LNCaP clone FGC (cell line): ENCODE data around the gene STAT1.
A peak's percentile ranks its signal among the peaks of the same experiment; 100 is the strongest.

Experiments used
- DNase-seq: peaks from one replicate; pipeline ENCODE4 v3.0.0-alpha.2; 2011; ENCODE audit warnings: low read depth
- H3K4me3 ChIP-seq: 2 replicates; pipeline ENCODE4 v1.5.1; 2011; ENCODE audit warnings: mild to moderate bottlenecking, low read depth, low read length, control low read depth
- TF ChIP-seq, protein P1 (sequence below): IDR thresholded peaks from 2 replicates; pipeline ENCODE4 v1.5.1; 2012; ENCODE audit warnings: mild to moderate bottlenecking; ENCODE audit not compliant: control insufficient read depth, insufficient read depth; ENCODE audit errors: extremely low read depth

The STAT1 gene

DNA sequence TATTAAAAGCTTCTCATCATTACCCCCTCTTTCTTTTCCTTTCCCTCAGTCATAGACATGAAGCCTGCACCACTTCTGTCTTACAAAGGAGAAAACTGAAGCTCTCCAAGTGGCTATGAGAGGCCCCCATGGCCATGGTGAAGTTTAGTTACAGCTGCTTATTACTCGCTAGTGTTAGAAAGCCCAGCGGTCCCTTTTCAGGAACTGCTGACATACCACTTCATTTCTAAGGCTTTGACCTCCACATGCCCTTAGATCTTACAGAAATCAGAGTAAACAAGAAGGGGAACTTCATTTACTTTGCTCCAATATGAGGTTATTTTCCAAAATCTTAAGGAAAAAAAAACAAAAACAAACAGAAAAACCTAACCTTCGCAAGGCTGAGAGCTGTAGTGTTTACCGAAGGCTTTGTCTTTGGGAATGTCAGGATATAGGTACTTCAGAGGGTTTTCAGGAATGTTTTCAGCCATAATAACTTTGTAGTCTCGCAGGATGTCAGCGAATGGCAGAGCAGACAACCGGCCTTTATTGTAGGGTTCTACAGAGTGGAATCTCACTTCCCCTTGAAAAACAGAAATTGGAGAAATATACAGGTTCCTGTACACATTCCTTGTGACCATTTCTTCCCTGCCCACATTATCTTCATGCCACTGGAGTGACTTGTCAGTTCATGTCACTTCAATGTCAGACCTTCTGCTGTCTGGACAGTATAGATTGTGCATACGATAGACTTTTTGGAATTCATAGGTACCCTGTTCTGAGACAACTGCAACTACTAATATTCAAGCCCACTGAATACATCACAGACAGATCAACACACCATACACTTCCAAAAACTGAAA, 18.8 kb upstream of the STAT1 start:
- TF ChIP-seq, protein P1, sequence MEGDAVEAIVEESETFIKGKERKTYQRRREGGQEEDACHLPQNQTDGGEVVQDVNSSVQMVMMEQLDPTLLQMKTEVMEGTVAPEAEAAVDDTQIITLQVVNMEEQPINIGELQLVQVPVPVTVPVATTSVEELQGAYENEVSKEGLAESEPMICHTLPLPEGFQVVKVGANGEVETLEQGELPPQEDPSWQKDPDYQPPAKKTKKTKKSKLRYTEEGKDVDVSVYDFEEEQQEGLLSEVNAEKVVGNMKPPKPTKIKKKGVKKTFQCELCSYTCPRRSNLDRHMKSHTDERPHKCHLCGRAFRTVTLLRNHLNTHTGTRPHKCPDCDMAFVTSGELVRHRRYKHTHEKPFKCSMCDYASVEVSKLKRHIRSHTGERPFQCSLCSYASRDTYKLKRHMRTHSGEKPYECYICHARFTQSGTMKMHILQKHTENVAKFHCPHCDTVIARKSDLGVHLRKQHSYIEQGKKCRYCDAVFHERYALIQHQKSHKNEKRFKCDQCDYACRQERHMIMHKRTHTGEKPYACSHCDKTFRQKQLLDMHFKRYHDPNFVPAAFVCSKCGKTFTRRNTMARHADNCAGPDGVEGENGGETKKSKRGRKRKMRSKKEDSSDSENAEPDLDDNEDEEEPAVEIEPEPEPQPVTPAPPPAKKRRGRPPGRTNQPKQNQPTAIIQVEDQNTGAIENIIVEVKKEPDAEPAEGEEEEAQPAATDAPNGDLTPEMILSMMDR: no peak
- no peak overlapping the region for H3K4me3 ChIP-seq
- no peak for DNase-seq

DNA sequence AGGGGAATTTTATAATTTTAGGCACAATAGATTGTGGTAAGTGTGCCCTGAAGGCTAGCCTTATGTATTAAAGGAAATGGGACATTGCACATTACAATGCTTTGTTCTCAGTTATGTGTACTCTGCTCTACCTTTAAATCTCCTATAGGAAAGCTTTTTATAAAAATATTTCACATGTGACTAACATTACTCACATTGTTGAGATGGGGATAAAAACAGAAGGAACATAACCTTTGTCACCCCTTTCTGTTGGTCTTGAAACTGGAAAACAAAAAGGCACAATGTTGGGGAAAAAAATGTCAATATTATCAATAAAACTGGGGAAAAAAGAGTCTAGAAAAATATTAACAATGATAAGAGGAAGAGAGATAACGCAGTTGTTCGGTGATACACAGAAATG, 17.3 kb upstream of the STAT1 start:
- no peak overlapping the region for H3K4me3 ChIP-seq
- no peak for DNase-seq
- TF ChIP-seq, protein P1: no peak

DNA sequence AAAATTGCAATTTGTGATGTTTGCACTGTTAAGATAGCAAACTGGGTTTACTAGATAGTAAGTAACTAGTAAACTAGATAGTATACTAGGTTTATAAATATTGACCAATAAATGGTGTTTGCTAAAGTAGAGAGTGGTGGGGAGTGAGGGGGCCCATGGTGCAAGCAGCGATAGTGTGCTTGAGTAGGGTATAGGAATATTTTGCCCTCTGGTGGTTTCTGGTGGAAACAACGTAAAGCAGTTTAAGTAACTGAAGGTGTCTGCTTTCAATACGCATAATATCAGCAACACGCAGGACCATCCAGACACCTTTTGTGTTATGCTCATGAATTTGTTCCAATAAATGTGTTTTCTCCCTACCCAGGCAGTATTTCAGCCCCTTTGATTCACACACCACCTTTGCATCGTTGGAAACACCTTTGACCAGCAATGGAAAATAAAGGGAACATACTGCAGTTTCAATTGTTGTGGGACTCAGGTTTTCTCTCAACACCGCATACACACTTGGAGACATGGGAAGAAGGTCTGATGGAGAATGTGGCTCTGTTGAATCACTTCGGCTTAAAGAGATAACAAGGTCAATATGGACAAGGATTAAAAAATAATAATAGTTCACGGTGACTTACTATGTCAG, 16.7 kb upstream of the STAT1 start:
- DNase-seq: peak; percentile 17
- no peak overlapping the region for H3K4me3 ChIP-seq
- TF ChIP-seq, protein P1: peak; percentile 62

DNA sequence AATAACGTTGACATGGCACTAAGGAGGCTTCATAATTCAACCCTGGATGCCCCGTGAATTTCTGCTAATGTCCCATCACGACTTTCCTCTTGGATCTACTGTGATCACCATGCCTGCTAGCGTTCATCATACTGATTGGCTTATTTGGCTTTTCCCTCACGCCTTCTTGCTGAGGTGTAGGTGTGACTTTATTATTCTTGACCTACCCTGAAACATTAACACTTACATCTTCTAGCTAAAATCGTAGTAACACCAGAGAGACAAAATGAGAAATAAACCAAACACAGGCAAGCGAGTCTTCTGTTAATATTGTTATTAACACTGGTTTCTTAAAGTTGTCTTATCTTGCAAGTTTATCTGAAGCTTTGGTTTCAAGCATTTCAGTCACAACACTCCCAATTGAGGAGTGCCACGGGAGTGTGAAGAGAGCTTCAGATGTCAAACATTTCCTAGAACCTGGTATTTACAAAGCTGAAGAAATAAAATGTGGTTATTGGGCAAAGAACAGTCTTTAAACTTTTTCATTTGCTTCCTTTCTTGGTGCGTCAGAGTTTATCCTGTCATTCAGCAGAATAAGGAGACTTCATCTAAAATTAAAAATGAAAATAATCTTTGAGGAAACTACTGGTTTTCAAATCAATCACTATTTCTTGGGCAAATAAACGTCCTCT, 15.4 kb upstream of the STAT1 start:
- TF ChIP-seq, protein P1: no peak
- DNase-seq: no peak
- no peak overlapping the region for H3K4me3 ChIP-seq

DNA sequence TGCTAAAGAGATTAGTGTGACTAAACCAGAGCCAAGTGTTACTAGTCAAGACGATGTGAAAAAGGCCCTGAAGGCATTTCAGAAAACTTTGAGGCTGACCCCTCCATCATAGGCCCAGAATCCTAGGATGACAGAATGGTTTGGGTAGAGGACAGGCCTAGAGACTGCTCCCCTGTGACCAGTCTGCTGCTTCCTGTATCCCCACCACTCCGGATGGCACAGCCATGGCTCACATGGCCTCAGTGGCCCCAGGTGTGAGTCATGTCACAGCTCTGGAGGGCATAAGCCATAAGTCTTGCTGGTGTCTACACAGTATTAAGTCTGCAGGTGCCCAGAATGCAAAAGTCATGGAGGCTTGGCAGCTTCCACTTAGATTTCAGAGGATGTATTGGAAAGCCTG, 12.4 kb upstream of the STAT1 start:
- no peak for DNase-seq
- TF ChIP-seq, protein P1: no peak
- no peak overlapping the region for H3K4me3 ChIP-seq

DNA sequence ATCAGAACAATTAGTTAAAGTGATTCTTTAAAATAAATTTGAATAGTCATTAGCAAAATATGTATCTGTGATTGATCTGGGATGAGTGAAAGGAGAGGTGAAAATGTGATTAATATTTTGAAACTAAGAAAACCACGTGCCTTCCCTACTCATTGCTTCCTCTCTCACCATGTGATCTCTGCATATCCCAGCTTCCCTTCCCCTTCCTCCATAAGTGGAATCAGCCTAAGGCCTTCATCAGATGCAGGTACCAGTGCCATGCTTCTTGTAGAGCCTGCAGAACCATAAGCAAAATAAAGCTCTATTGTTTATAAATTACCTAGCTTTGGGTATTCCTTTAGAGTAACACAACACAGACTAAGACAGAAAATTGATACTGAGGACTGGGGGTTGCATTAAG, 11.2 kb upstream of the STAT1 start:
- no peak overlapping the region for H3K4me3 ChIP-seq
- TF ChIP-seq, protein P1: no peak
- no peak for DNase-seq
